ENCODE data around the gene SMIM28.

- TF ChIP-seq CTCF (IDR thresholded peaks at IDR 0.05) = peak in 5 of 6 experiments; percentile 42 to 82 (median 64)
- TF ChIP-seq POLR2A (IDR thresholded peaks at IDR 0.05) = no peak
Measured at GRCh38 chr6:138428944-138429598, 51.4 kb downstream of the SMIM28 start.
